GM23338 (cell line): ENCODE data around the gene FAM120AOS. TPM values are rescaled to one million over a fixed set of nuclear protein-coding genes. Genes with fewer than 3 reads are reported as not detected.

Source experiments
- ATAC-seq: fragments of 200-7000 bp; cut with Tn5 transposase; 3 replicates; pipeline ENCODE4 v1.9.1; 2020
- DNase-seq: peaks from one replicate; pipeline ENCODE4 v3.0.0-alpha.2; 2015; ENCODE audit warnings: low spot score
- H2AFZ ChIP-seq: fragments of 200-600 bp; sonication (generic); 2 replicates; pipeline ENCODE4 v1.8.0; 2016; ENCODE audit warnings: antibody characterized with exemption, mild to moderate bottlenecking, moderate library complexity
- H3F3A ChIP-seq: fragments of 200-600 bp; sonication (generic); replicated peaks from 2 replicates; pipeline ENCODE4 v1.8.0; 2017; ENCODE audit warnings: antibody characterized with exemption, mixed run types, low read depth
- H3K27ac ChIP-seq: fragments of 200-600 bp; sonication (generic); 2 replicates; pipeline ENCODE4 v1.6.1; 2016; ENCODE audit warnings: low read depth
- H3K27me3 ChIP-seq: fragments of 200-600 bp; sonication (generic); 2 replicates; pipeline ENCODE4 v1.8.0; 2016; ENCODE audit warnings: mild to moderate bottlenecking, mixed run types, moderate library complexity; ENCODE audit not compliant: insufficient read depth
- H3K36me3 ChIP-seq: fragments of 200-600 bp; sonication (generic); 2 replicates; pipeline ENCODE4 v1.8.0; 2016; ENCODE audit warnings: mild to moderate bottlenecking; ENCODE audit not compliant: insufficient read depth
- H3K4me1 ChIP-seq: fragments of 200-600 bp; sonication (generic); 2 replicates; pipeline ENCODE4 v1.8.0; 2016; ENCODE audit warnings: mild to moderate bottlenecking, moderate library complexity; ENCODE audit not compliant: insufficient read depth
- H3K4me2 ChIP-seq: fragments of 200-600 bp; sonication (generic); 2 replicates; pipeline ENCODE4 v1.7.1; 2017; ENCODE audit warnings: mixed run types
- H3K4me3 ChIP-seq: fragments of 200-600 bp; sonication (generic); 2 replicates; pipeline ENCODE4 v1.6.1; 2016; ENCODE audit warnings: mixed run types
- H3K79me2 ChIP-seq: fragments of 200-600 bp; sonication (generic); replicated peaks from 2 replicates; pipeline ENCODE4 v1.8.0; 2017; ENCODE audit warnings: mild to moderate bottlenecking; ENCODE audit not compliant: insufficient read depth
- H3K9me2 ChIP-seq: fragments of 200-600 bp; sonication (generic); 2 replicates; pipeline ENCODE4 v1.8.0; 2017; ENCODE audit not compliant: insufficient read depth
- H4K20me1 ChIP-seq: fragments of 200-600 bp; sonication (generic); replicated peaks from 2 replicates; pipeline ENCODE4 v1.8.0; 2017; ENCODE audit warnings: mild to moderate bottlenecking; ENCODE audit not compliant: insufficient read depth
- H3K27ac Mint-ChIP-seq: 2 replicates; pipeline ENCODE4 v1.8.0; 2020; ENCODE audit warnings: inconsistent platforms, mild to moderate bottlenecking, moderate library complexity, mixed read lengths
- H3K27me3 Mint-ChIP-seq: 3 replicates; pipeline ENCODE4 v1.8.0; 2022; ENCODE audit warnings: low read depth, mild to moderate bottlenecking, moderate library complexity, mixed read lengths, inconsistent platforms; ENCODE audit not compliant: insufficient read depth, poor library complexity
- H3K36me3 Mint-ChIP-seq: 3 replicates; pipeline ENCODE4 v1.8.0; 2021; ENCODE audit warnings: low read depth, mild to moderate bottlenecking, inconsistent platforms, moderate library complexity, mixed read lengths
- H3K4me1 Mint-ChIP-seq: 3 replicates; pipeline ENCODE4 v1.8.0; 2020; ENCODE audit warnings: mild to moderate bottlenecking, inconsistent platforms, mixed read lengths
- H3K4me3 Mint-ChIP-seq: 3 replicates; pipeline ENCODE4 v1.8.0; 2021; ENCODE audit warnings: moderate library complexity, mild to moderate bottlenecking, inconsistent platforms, mixed read lengths
- H3K9me3 Mint-ChIP-seq: 3 replicates; pipeline ENCODE4 v1.8.0; 2020; ENCODE audit warnings: moderate library complexity, mild to moderate bottlenecking, inconsistent platforms, mixed read lengths
- CREB1 ChIP-seq: fragments of 250-450 bp; sonication (Bioruptor Pico); IDR thresholded peaks from 2 replicates; pipeline ENCODE4 v1.5.0; 2020; ENCODE audit warnings: low read depth, mild to moderate bottlenecking, moderate library complexity
- CTCF ChIP-seq, 2 experiments: fragments of 200-600 bp in 1 of 2; sonication (generic) in 1 of 2; conservative IDR thresholded peaks; 2 replicates each; pipeline versions ENCODE4 v1.5.1 to v1.6.1; 2016 to 2017; ENCODE audit warnings: antibody characterized with exemption in 2 of 2, low read depth in 2 of 2, mild to moderate bottlenecking in 2 of 2, moderate library complexity in 1 of 2
- ETS1 ChIP-seq: IDR thresholded peaks from 2 replicates; pipeline ENCODE4 v1.6.1; 2016; ENCODE audit warnings: antibody characterized with exemption
- EZH2 ChIP-seq: fragments of 200-600 bp; sonication (generic); IDR thresholded peaks from one replicate; pipeline ENCODE4 v1.8.0; 2017; ENCODE audit warnings: antibody characterized with exemption, mild to moderate bottlenecking, low read depth; ENCODE audit not compliant: unreplicated experiment
- EZH2phosphoT487 ChIP-seq: fragments of 200-600 bp; sonication (generic); IDR thresholded peaks from one replicate; pipeline ENCODE4 v1.8.1; 2018; ENCODE audit warnings: antibody characterized with exemption; ENCODE audit not compliant: unreplicated experiment
- JUNB ChIP-seq: IDR thresholded peaks from one replicate; pipeline ENCODE4 v1.6.1; 2016; ENCODE audit warnings: antibody characterized with exemption; ENCODE audit not compliant: unreplicated experiment
- NANOG ChIP-seq: IDR thresholded peaks from 2 replicates; pipeline ENCODE4 v1.6.1; 2016; ENCODE audit warnings: antibody characterized with exemption, borderline replicate concordance
- POLR2AphosphoS5 ChIP-seq: IDR thresholded peaks from 2 replicates; pipeline ENCODE4 v1.6.1; 2016; ENCODE audit warnings: antibody characterized with exemption, low read depth
- REST ChIP-seq: IDR thresholded peaks from one replicate; pipeline ENCODE4 v1.6.1; 2018; ENCODE audit warnings: antibody characterized with exemption; ENCODE audit not compliant: unreplicated experiment
- STAT1 ChIP-seq: IDR thresholded peaks from one replicate; pipeline ENCODE4 v1.6.1; 2016; ENCODE audit warnings: antibody characterized with exemption; ENCODE audit not compliant: unreplicated experiment
- ZNF114 ChIP-seq: fragments of 250-450 bp; sonication (Bioruptor Pico); IDR thresholded peaks from 2 replicates; pipeline ENCODE4 v1.5.0; 2020; ENCODE audit warnings: mild to moderate bottlenecking, moderate library complexity
- ZNF331 ChIP-seq: fragments of 250-450 bp; sonication (Bioruptor Pico); IDR thresholded peaks from 2 replicates; pipeline ENCODE4 v1.5.0; 2020; ENCODE audit warnings: low read depth, mild to moderate bottlenecking, moderate library complexity
- ZNF462 ChIP-seq: fragments of 250-450 bp; sonication (Bioruptor Pico); IDR thresholded peaks from 2 replicates; pipeline ENCODE4 v1.5.0; 2020; ENCODE audit warnings: mild to moderate bottlenecking, moderate library complexity
- polyA plus RNA-seq: library from polyadenylated mRNA; unstranded; fragments of >200 nt; fragmentation: Nextera tagmentation; extraction: Ambion mirVana; gene quantifications from 2 replicates; pipeline ENCODE4 v1.2.1, GENCODE V29; 2016
- total RNA-seq: library from RNA; depleted of rRNA; stranded (reverse); fragments of >200 nt; shearing (Covaris generic); gene quantifications from 2 replicates; pipeline ENCODE4 v1.2.3, GENCODE V29; 2014

FAM120AOS gene
- total and polyA plus RNA-seq, 2 experiments from 2014 or later = 31.5 to 40.4 TPM

- H3K9me2 ChIP-seq = no peaks in the 10 kb centered on the region
- no peaks in the 10 kb centered on the region for H3K27me3 ChIP-seq
- no peaks in the 10 kb centered on the region for H3K9me3 Mint-ChIP-seq
- peaks cover 2% of the 10 kb centered on the region for H3K27me3 Mint-ChIP-seq
- H3K4me3 Mint-ChIP-seq = no peak overlapping the region; the same call in 2 of the 3 replicates
- TF ChIP-seq STAT1 = no peak
- TF ChIP-seq CTCF (conservative IDR thresholded peaks at IDR 0.05; ENCODE audit: low read depth in 2 of 2) = no peak
- TF ChIP-seq ETS1 = no peak
- TF ChIP-seq JUNB = no peak
- no peak for TF ChIP-seq POLR2AphosphoS5
- TF ChIP-seq NANOG = no peak
- no peak for TF ChIP-seq ZNF331 (CRISPR knock-in tag)
- no peak for TF ChIP-seq REST
- no peak for TF ChIP-seq EZH2
- TF ChIP-seq ZNF462 (CRISPR knock-in tag) = no peak
- TF ChIP-seq EZH2phosphoT487 = no peak
- TF ChIP-seq CREB1 (CRISPR knock-in tag) = no peak
- TF ChIP-seq ZNF114 (CRISPR knock-in tag) = no peak
- H3K4me2 ChIP-seq = 0 out of 2 replicates have a peak overlapping the region, but pooled peaks have one; percentile 9
- no peaks in the 10 kb centered on the region for H3K36me3 ChIP-seq
- H2AFZ ChIP-seq = no peak overlapping the region
- no peaks in the 10 kb centered on the region for H3K36me3 Mint-ChIP-seq
- H3K27ac Mint-ChIP-seq = peak overlapping the region; percentile 84
- H4K20me1 ChIP-seq = peaks cover 24% of the 10 kb centered on the region; the same call in 1 of the 2 replicates
- DNase-seq (no peak), ATAC-seq (no peak)
- H3K4me1 ChIP-seq = peaks cover 79% of the 10 kb centered on the region
- H3K4me3 ChIP-seq = no peak overlapping the region
- H3K79me2 ChIP-seq = peaks cover 99% of the 10 kb centered on the region
- H3K4me1 Mint-ChIP-seq = peaks cover 80% of the 10 kb centered on the region
- peak overlapping the region; percentile 64 for H3K27ac ChIP-seq
- H3F3A ChIP-seq = no peaks in the 10 kb centered on the region
These were observed 10.4 kb upstream of the FAM120AOS start for GRCh38 chr9:93463638-93464248.
